ENCODE results near the gene CACNA1C.

The CACNA1C gene

DNA sequence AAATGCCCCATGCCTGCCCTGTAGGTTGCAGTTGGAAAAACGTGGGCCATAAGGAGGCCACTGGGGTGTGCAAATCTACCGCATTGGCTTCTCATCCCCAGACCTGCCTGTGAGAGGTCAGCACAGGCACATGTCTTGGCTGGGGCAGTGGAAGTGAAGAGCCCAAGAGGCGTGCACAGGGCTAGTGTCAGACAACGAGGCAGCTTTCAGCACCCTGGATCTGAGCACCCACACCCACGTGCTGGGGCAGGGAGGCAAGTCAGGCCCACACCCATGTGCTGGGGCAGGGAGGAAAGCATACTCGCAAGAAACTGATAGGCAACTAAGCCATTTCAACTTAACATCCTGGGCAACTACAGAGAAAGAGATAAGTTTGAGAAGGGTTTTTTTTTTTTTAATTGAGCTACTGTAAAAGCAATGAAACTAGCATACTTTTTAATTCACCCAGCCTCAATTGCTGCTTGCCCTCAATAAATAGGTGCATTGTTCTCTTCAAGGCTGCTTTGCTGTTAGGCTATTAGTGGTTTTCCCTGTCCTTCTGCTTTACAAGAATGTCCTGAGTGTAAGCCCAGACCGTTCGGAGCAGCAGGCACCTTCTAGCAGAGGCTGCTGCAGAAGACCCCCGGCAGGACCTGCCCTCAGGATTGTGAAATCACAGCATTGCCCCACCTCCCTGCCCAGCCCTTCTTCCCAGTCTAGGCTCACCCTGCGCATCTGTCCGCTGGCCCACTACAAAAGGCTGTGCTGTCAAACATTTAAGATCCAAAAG, 386.7 kb downstream of the CACNA1C start:
- DNase-seq: no peak

DNA sequence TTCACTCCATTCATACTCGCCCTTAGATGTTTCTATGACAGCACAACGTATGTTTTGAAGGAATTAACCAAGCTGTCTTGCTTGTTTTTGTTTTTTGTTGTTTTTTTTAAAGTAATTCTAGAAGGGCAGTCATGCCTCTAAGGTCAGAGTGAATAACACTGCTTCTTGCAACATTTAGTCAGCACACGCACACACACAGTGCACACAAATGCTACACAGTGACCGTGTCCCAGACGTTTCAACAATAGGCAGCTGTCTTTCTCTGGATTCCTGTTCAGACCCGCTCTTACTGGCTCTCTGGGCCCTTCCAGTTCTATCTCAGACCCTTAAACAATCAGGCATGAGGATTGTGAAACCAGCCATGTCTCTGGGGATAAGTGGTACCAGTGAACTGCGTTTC, 391.0 kb downstream of the CACNA1C start:
- DNase-seq: no peak

- no peak for DNase-seq
These were observed 393.2 kb downstream of the CACNA1C start for GRCh38 chr12:2445968-2446367.

GRCh38 chr12:2447861-2448260, 395.1 kb downstream of the CACNA1C start:
- DNase-seq: no peak

DNA sequence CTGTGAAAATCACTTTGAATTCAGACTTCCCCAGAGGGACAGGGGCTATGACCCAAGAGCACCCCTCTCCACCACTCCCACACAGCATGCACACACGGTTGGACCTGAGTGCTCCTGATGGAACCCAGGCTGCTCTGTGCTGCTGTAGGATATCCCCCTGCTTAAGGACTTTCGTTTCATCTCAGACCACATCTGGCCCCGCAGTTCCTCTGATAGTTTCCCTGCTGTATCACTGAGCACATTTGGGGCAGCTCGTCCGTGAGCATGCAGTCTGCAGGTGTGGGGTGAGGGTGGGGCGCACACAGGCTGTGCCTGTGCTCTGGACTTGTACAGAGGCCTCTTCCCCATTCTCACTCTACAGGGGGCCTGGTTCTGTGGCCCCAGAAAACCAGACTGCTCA, 396.8 kb downstream of the CACNA1C start:
- DNase-seq: no peak

DNA sequence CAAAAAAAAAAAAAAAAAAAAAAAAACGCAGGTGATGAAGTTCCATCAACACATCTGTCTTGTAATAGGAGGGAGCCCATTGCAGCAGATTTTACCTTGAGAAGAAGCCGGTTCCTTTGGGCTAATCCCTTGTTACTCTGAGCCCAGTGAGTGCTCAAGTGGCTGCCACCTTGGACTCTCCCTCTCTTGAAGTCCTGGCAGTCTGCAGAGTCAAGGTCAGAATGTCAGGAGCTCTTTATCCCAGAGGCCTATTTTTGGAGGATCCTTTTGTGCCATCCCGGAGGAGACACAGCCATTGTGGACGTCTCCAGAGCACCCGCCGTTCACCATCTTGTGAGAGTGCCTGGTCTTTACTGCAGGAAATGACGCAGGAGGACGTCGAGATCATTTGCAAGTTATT, 397.8 kb downstream of the CACNA1C start:
- no peak for DNase-seq

- DNase-seq: no peak
These were observed 398.2 kb downstream of the CACNA1C start for GRCh38 chr12:2451025-2451424.

GRCh38 chr12:2451497-2451896, 398.7 kb downstream of the CACNA1C start:
- DNase-seq: no peak

- DNase-seq: no peak
These were observed 400.4 kb downstream of the CACNA1C start for GRCh38 chr12:2453076-2453760.

DNA sequence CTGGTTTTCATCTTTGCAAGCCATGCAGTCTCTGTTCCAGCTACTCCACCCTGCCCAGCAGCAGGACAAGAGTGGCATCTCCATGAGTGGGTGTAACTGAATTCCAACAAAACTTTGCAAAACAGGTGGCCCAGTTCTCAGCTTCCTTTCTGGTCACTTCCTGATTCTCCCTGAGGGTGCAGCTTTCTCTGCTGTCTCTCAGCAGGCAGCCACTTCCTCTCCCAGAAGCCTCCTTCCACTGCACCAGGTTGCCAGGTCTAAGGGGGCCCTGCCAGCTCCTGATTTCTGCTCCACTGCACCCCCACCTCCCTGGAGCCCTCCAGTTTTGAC, 400.9 kb downstream of the CACNA1C start:
- DNase-seq: no peak

DNA sequence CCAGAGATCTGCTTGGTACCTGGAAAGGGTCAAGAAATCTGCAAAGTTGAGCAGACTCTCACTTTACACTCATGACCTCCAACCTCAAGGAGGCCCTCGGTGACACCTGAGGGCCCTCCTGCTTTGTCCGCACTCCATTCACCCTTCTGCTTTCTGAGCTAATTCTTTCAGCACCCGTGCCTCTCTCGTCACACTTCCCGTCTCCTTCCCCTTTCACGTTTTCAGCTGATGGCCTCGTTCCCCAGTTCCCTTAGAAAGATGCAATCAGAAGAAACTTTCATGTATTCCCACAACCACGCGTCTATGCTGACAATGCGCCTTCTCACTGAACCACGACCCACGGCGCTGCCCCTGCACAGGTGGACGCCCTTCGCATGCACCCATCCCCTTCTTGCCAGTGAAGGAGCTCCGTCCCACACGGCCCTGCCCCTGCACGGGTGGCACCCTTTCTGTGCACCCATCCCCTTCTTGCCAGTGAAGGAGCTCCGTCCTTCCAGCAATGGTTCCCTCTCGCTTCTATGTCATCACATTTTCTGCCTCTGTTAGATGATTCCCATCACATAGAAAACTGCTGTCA, 401.9 kb downstream of the CACNA1C start:
- no peak for DNase-seq

DNA sequence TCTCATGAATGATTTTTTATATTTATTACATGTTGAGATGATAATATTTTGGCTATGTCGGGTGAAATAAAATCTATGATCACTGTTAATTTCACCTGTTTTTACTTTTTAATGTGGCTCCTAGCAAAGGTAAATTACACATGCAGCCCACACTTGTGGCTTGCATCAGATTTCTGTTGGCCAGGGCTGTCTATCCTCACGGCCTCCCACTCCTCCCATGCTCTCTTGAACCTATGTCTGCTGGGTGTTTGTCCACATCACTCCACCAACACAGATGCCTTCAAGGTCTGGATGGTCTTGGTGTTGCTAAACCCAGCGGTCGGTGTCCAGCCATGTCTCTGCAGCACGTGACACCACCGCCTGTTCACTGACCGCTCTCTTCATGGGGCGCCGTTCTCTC, 402.6 kb downstream of the CACNA1C start:
- no peak for DNase-seq

GRCh38 chr12:2456122-2456812, 403.5 kb downstream of the CACNA1C start:
- DNase-seq: no peak

GRCh38 chr12:2456813-2457186, 404.0 kb downstream of the CACNA1C start:
- no peak for DNase-seq

GRCh38 chr12:2457215-2457932, 404.6 kb downstream of the CACNA1C start:
- DNase-seq: no peak

- no peak for DNase-seq
These were observed 405.2 kb downstream of the CACNA1C start for GRCh38 chr12:2457933-2458414.

GRCh38 chr12:2460051-2460670, 407.4 kb downstream of the CACNA1C start:
- no peak for DNase-seq

DNA sequence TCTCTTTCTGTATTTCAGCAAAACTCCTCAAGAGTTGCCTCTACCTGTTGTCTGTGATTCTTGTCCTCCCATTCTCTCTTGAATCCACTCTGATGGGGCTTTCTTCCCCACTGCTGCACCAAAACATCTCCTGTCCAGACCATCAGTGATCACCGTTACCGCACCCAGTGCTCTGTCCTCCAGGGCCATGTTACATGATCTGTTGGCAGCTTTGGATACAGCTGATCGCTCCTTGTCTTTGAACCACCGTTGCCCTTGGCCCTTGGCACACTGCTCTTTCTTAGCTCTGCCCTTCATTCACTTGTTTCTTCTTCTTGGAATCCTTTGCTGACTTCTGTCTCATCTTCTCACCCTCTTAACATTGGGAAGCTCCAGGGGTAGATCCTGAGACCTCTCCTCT, 408.3 kb downstream of the CACNA1C start:
- DNase-seq: no peak

- DNase-seq: no peak
These were observed 408.9 kb downstream of the CACNA1C start for GRCh38 chr12:2461645-2462044.

GRCh38 chr12:2462087-2462486, 409.3 kb downstream of the CACNA1C start:
- DNase-seq: no peak

DNA sequence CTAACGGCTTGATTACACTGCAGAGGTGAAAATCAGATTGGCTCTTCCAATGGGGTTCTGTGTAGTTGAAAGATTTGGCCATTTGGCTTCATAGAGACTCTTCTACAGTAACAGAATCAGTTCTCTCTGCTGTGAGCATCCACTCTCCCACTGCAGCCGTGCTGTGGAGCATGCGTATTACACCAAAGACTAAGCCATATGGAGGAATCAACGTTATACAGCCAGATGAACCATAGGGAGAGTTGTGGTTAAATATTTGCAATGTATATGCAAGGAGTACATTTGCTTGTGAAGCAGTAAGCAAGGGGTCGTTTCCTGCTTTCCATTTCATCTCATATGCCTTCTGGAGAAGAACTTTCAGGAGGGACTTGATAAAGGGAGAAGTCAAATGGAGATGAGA, 410.9 kb downstream of the CACNA1C start:
- DNase-seq: no peak

GRCh38 chr12:2465681-2466080, 412.9 kb downstream of the CACNA1C start:
- DNase-seq: no peak

DNA sequence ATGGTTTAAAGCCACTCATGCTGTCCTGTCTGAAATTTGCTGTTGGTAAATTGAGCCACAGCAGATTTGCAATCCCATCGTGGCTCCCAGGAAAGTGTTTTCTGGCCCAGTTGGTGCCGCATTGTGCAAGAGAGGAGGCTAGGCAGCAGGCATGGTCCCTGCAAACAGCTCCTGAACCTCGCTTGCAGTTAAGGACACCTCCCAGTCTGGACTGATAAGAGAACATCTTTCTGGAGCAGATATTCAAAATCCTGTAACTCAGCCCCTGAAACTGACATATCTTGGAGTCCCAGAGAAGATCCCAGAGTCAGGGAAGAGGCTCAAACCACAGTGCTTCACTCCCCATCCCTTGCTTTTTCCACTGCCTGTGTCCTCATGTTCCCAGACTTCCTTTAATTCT, 413.4 kb downstream of the CACNA1C start:
- no peak for DNase-seq

Measured in stimulated activated CD4-positive, alpha-beta T cell treated with anti-CD3 and anti-CD28 coated beads, Interleukin-2, amount 100 ng/mL, for 48 hours (primary cell).